ENCODE data around the gene ZIC4.

ZIC4 gene

DNA sequence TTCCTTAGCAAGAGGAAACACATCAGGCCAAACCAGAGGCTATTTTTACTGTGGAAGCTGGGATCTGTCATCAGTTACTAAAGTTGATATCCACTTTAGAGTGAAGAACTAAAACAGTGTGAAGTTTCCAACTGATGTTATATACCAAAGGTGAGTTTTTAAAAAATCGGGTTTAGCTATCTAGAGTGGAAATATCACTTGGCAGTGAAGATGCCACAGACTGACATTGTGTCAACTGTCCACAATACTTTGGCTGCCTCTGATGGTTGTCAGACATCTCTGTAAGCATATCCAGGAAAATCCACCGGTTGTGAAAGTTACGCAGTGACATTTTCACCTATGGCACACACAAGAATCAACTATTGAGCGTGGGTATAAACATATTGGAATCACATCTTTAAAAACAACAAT is 12.0 kb upstream of the ZIC4 start:
- DNase-seq (ENCODE audit: low spot score), result no peak

DNA sequence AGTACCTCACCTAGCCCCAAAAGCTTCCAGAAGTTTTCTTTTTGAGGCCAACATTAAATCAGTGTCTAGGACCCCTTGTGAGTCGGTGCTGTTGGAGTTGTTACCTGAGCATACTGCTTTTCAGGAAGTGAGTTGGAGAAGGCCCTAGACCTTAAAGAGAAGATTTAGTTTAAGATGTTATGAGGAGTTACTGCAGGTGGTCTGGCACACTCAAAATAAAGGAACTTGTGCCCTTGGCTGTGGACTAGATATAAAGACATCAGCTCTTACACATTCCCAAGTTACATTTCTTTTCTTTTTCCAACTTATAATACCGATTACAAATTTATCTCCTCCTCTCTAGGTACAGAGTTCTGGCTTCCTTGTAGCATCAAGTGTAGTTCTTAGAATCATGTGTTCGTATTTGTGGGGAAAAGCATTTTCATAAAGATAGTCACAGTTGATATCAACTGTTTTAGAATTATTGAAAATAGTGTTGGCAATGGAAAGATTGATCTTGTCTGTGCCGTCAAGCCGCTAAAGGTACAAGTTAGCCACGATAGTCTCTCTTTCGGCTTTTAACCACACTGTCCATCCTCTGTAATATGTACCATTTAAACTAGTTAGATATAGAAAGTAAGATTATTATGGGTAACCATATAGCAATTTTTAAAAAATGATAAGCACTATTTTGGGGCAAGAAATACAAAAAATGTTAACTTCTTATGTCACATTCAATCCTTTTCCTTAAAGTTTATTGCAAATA is 11.4 kb upstream of the ZIC4 start:
- DNase-seq (ENCODE audit: low spot score), result no peak

DNA sequence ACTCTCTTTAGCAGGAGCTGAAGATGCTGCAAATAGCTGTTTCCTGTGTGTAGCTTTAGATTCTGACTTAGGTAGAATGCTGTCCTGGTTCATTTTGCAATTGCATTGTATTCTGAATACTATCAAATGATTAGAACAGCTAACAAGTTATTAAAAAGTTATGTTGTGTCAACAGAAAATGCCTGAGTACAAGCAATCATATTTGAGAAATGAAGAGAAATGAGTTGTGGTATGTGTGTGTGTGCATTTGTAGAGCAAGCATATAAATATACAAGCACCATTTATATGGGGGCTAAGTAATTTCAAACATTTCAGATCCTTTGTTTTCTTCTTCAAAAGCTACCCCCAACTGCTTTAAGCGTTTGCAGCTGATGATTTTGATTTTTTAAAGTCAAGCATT is 10.6 kb upstream of the ZIC4 start:
- DNase-seq (ENCODE audit: low spot score), result no peak

DNA sequence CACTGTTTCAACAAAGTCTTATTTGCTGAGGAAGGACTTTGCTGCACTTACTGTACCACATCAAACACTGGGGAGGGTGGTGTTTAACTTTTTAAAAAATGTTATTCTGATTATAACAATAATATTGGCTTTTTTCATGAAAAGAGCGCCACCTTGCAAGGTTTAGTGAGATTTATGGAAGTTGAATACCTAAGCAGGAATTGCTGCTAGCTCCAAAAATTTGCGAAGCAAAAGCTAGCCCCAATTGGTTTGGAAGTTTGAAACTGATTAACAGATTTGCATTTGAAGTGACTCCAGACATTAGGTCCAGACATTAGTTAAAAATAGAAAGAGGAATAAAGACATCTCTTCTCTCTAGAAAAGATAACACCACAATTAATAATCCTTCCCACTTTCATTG is 9.5 kb upstream of the ZIC4 start:
- DNase-seq (ENCODE audit: low spot score), result peak; percentile 17

DNA sequence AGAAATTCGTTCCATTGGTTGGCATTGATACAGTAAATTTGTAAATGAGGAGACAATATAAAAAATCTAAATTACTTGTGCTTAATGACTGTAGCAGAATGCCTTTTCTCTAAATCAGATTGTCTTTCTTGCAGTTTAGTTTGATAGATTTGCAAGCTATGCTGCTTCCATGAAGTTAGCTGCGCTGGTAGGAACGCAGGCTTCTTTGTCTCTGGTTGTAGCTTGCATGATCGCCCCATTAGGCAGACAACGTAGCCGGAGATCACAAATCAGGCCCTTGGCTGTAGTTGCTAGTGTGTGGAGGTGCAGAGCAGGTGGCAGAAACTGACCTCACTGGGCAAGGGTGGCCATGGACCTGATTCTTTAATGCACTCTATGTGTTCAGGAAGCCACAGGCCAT is 8.9 kb upstream of the ZIC4 start:
- no peak for DNase-seq (ENCODE audit: low spot score)

DNA sequence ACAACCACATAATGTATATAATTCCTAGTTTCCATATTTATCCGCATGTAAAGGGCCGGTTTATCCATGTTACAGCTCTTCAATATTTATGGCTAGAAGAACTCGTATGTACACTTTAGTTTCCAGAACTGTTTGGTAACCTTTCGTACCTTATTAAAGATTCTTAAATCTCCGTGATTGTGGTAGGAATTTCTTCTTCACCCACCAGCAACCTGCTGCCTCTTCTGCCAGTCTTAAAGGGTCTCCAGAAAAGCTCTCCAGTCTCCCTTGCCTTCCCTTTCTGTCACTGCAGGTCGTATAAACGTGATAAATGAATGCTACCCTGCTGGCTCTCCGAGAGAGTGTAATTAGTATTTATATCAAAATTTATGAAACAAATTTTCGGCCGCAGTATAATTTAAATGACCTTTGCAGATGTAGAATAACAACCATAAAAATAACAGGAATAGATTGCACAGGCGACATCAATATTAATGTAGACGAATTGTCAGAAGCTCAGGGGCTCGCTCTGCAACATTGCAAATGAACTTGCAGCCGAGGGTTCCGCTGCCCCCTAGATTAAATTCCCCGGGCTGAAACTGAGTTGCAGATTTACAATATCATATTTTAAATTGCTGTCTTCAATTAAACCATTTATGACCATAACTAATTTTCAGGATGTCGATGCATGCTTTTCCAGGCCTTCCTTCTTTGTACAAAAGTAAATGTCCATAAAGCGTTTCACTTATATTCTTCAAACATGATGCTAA is 8.2 kb upstream of the ZIC4 start:
- DNase-seq (ENCODE audit: low spot score), result no peak

DNA sequence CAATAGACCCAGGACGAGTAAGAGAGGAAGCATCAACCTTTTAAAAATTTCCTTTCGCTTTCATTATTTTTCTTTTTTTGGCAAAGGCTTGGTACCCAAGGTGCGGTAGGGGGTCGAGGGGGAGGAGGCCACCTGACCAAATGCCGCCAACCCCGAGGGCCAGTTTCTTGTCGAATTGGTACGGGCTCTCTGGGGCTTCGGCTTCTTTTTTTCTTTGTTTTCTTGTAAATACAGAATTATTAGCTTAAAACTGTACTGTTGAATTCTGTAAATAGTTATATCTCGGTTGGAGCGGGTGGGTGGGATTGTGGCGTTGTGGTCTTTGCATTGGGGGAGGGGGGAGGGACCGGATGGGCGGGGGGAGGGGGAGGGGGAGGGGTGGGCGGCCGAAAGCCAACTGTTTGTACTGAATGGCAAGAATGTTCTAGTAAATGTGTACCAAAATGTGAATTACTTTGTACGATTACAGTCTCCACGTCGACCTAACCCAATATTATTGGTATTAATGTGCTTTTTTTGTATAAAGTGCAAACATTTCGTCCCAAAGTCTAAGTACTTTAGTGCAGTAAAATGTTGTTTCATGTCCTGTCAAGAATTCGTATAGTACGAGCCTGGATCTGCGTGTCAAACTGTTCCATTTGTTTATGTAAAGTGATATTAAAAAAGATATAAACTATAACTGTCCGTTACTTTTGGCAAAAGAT is 7.5 kb upstream of the ZIC4 start:
- DNase-seq (ENCODE audit: low spot score), result no peak

DNA sequence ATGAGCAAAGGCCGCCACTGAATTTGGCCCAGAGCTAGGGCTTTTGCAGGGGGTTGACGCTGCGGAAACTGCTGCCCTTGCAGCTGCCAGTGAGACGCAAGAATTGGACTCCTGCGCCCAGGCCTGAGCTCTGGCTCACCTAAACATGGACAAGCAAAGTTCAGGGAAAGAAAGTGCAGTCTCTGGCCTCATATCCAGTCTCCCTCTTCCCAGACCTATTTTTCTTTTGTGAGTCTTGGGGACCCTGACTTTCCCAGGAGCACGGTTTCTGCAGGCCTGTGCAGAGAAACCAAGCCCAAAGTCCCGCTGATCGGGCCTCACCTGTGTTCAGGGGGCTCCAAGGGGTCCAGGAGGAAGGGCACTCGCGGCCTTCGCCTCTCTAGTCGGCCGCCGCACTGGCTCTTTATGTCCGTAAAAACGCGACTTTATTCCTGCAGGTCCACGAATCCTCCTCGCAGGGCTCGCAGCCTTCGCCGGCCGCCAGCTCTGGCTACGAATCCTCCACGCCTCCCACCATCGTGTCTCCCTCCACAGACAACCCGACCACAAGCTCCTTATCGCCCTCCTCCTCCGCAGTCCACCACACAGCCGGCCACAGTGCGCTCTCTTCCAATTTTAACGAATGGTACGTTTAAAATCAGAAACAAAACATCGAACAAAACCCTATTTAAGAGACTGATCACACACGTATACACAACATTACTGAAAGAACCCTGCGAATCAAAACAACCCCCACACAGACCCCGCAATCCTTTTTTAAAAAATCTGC is 6.8 kb upstream of the ZIC4 start:
- no peak for DNase-seq (ENCODE audit: low spot score)

DNA sequence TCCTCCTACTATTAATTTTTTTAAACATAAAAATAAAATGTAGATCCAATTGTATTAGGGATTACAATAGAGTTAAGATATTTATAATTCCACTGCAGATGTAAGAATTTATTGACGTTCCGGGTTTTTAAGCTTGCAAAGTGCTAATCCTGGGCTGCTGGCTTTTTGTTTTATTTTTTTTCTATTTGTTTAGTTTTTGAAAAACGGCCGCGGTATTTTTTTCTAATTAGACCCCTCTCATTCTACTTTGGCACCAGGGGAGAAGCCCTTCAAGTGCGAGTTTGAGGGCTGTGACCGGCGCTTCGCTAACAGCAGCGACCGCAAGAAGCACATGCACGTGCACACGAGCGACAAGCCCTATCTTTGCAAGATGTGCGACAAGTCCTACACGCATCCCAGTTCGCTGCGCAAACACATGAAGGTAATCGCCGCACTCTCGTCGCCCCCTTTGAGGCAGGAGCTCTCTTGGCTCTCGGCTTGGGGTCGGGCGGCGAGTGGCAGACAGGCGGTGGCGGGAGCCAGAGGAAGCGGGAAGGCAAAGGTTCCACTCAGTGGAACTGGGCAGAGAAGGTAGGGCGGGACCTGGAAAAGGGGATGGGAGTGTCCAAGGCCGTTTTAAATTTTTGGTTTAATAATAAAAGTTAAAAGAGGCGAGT is 6.0 kb upstream of the ZIC4 start:
- DNase-seq (ENCODE audit: low spot score), result no peak

DNA sequence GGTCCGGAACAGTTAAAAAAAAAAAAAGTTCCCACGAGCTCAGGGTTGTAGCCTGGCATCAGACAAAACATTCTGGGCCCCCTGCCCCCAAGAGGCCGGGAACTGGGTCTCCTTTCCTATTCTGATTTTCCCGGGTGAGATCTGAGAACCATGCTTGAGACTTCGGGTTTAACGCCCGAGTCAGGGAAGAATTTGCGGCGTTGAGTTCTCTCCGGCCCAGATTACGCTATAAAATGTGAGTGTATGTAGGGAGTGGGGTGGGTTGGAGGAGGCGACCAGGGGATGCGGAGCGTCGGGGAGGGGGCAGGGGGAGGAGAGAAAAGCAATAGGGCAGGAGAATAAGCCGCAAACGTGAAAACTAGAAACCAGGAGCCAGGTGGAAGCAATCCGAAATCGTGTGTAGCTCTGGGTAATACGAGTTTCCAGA is 5.5 kb upstream of the ZIC4 start:
- DNase-seq (ENCODE audit: low spot score), result no peak

DNA sequence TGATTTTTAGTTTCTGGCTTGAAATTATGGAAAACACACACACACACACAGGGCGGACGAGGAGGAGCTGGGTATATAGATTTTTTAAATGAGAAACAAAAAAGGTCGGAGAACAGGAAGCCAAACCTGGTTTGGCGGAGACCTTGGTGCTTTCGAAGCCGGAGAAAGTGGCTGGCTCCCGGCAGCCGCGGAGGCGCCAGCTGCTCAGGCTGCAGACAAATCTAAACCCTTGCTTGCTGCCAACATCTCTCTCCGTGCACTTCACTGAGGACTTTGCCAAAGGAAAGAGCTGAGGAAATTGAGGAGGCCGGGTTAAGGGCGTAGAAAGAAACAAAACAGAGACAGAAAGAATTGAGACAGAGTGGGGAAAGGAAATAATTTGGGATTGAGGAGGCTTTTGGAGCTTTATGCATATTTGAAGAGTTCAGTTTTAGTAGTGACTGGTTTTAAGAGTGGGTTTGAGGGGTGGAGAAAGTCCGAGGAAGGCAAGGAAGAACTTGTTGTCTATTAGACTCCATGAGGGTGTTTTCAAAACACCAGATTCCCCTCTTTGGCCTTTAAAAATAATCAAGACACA is 5.0 kb upstream of the ZIC4 start:
- DNase-seq (ENCODE audit: low spot score), result no peak

DNA sequence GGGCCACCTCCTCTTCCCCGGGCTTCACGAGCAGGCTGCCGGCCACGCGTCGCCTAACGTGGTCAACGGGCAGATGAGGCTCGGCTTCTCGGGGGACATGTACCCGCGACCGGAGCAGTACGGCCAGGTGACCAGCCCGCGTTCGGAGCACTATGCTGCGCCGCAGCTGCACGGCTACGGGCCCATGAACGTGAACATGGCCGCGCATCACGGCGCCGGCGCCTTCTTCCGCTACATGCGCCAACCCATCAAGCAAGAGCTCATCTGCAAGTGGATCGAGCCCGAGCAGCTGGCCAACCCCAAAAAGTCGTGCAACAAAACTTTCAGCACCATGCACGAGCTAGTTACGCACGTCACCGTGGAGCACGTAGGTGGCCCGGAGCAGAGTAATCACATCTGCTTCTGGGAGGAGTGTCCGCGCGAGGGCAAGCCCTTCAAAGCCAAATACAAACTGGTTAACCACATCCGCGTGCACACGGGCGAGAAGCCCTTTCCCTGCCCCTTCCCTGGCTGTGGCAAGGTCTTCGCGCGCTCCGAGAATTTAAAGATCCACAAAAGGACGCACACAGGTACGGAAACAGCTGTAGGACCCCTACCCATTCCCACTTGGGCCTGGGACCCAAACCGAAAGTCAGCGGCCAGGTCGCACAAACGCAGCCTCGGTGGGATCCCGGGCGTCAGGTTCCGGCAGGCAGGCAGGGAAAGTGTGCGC is 4.3 kb upstream of the ZIC4 start:
- DNase-seq (ENCODE audit: low spot score), result no peak

DNA sequence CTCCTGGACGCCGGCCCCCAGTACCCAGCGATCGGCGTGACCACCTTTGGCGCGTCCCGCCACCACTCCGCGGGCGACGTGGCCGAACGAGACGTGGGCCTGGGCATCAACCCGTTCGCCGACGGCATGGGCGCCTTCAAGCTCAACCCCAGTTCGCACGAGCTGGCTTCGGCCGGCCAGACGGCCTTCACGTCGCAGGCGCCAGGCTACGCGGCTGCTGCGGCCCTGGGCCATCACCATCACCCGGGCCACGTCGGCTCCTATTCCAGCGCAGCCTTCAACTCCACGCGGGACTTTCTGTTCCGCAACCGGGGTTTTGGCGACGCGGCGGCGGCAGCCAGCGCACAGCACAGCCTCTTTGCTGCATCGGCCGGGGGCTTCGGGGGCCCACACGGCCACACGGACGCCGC is 3.8 kb upstream of the ZIC4 start:
- DNase-seq (ENCODE audit: low spot score), result no peak

DNA sequence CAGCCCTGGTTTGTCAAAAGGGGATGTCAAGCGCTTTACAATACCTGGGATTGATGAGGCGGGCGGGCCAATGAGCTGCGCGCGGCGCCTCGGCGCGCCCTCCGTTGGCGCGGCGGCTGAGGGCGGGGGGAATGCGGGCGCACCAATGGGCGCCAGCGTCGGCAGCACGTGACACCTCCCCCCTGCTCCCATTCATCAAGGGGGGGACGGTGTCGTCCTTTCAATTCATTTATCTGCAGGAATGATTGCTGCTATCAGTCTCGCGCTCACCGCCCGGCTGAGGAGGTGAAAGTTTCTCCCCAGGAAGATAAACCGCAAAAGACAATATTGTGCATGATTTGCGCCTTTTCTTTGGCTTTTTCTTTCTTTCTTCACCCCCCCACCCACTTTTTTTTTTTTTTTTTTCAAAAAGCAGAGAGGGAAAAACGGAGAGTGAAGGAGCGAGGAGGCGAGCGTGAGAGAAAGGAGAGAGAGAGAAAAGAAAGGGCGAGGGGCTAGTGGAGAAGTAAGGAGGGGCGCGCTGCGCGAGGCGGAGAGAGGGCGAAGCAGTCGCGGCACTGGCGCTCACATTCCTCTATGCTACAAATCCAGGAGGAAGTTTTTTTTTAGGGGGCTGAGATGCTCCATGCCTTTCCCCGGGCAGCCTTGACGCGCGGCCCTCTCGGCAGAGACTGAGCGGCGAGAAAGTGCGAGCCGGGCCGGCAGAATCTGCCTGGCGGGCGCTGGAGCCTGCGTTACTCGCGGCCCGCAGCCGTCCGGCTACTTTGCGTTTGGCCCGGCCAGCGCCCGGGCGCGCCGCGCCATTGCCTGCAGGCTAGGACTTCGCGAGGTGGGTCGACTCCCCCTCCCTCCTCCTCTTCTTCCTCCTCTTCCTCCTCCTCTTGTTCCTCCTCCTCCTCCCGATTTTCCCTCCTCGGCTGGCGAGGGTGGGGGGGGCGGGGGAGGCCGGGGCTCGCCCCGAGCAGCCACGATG is 3.1 kb upstream of the ZIC4 start, which contains the start of gene ZIC1:
Gene ZIC1, plus strand, starts transcription at position 223 of the 973 bp plus-strand sequence. Its CDS starts 748 bp downstream, at position 971.
- DNase-seq (ENCODE audit: low spot score), result peak; percentile 64

DNA sequence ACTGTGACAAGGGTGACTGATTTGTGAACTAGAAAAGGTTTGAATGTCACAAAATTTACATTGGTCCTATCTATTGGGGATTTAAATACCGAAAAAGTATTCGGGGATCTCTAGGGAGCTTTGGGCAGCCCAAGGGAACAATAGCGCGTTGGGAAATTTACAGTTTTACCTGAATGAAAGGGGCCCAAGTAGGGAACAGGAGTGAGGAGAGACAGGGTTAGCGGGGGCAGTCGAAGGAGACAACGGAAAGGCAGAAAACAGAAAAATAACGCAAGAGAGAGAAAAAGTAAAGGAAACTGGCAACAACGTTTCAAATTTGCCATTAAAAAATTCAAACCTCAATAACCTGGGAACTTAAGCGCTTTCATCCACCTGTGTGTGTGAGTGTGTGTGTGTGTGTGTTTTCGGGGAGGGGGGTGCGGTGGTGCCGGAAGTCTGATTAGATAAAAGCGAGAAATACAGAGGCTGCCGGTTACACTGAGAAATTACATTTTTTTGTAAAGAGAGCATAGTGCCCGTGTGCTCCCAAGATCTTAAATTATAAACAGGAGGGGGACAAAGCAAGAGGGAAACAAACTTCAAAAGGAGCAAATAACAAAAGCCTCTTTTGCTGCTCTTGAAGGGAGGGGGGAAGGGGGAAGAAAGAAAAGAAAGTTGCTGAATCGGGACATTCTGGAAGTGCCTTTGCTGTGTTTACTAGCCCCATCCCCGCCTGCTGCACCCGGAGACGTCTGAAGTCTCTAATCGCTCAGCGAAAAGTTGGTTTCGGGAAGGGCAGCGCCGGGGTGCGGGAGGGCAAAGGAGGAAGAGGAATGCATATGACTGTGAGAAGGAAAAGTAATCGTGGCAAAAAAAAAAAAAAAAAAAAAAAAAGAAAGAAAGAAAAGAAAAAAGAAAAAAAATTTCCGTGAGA is 2.1 kb upstream of the ZIC4 start:
- DNase-seq (ENCODE audit: low spot score), result no peak

DNA sequence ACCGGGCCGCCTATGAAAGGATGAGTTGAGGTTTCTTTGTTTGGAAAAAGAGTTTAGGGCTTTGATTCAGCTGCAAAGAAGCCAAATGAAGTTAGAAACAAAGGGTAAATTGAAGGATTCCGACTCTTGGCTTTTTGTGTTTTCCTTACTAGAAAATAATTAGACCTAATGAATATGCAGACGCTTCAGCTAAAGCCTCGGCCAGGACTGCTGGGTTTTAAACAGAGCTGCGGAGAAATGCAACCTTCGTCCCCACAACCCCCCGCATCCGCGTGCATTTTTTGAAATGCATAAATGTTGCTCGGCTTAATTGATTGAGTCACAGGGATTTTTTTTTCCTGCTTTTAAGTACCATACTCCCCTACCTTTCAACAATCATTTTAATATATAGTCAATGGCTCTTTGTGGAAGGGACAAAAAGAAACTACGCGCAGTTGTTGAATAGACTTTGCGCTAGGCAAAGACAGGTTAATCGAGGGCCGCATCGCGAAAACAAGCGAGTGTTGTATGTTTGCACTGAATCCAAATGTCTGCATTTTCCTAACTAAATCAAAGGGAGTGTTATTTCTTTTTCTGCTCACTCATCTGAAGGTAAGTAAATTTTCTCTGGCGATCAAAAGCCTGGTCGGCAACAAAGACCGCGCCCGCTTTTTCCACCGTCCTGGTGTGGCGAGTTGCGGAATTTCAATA is 1.3 kb upstream of the ZIC4 start:
- no peak for DNase-seq (ENCODE audit: low spot score)

DNA sequence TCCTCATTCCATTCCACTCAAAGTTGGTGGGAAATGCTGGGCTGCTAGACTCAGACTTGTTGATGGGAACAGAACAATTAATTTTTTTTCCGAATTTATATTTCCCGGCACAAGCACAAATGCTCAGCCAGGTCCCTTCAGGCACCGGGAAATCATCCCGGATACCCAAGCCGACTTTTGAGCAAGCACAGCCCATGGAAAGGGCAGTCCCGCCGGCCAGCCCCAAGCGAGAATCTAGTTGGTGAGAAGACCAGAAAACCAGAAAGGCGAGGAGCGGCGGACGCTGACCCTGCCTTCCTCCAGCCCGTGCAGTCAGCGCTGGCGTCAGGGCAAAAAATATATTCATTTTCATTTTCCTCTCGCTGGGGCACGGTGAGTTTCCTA is 763 bp upstream of the ZIC4 start:
- DNase-seq (ENCODE audit: low spot score), result no peak

Data from HuH-7.5 (cell line).